Activated B cell treated with CpG ODN at 0.5 μM for 24 hours (primary cell): ENCODE data around the gene SCUBE1. TPM values are rescaled to one million over a fixed set of nuclear protein-coding genes. Genes with fewer than 3 reads are reported as not detected.

ENCODE experiments used
- ATAC-seq: fragments of 200-7000 bp; cut with Tn5 transposase; one replicate; pipeline ENCODE4 v1.10.0; 2021; ENCODE audit warnings: low read depth, mild to moderate bottlenecking, moderate library complexity
- CTCF ChIA-PET: fragments of 350-600 bp; sonication (Branson Sonifier 250); formaldehyde crosslinking; loops from one replicate; lab custom pipeline; 2021; ENCODE audit warnings: antibody characterized with exemption; lab: Charles Lee
- POLR2A ChIA-PET: fragments of 350-600 bp; sonication (Branson Sonifier 250); formaldehyde crosslinking; loops from one replicate; lab custom pipeline; 2021; ENCODE audit warnings: antibody characterized with exemption; lab: Charles Lee
- DNase-seq: peaks from one replicate; pipeline ENCODE4 v3.0.0; 2022
- H3K27ac Mint-ChIP-seq: one replicate; pipeline ENCODE4 v1.8.0; 2020; ENCODE audit warnings: mixed read lengths
- H3K27me3 Mint-ChIP-seq: one replicate; pipeline ENCODE4 v1.8.0; 2021; ENCODE audit warnings: mixed read lengths
- H3K36me3 Mint-ChIP-seq: one replicate; pipeline ENCODE4 v1.8.0; 2021; ENCODE audit warnings: low read depth, mixed read lengths
- H3K4me1 Mint-ChIP-seq: one replicate; pipeline ENCODE4 v1.8.0; 2021; ENCODE audit warnings: mixed read lengths
- H3K4me3 Mint-ChIP-seq: one replicate; pipeline ENCODE4 v1.8.0; 2020; ENCODE audit warnings: mild to moderate bottlenecking, mixed read lengths
- H3K9me3 Mint-ChIP-seq: one replicate; pipeline ENCODE4 v1.8.0; 2020; ENCODE audit warnings: mixed read lengths
- intact Hi-C: fragments of 100-400 bp; cut with micrococcal nuclease; formaldehyde crosslinking; loops from one replicate; pipeline ENCODE4 v1.15.1; 2024
- total RNA-seq: library from RNA; stranded (reverse); gene quantifications from 2 replicates; pipeline ENCODE4 v1.2.3, GENCODE V29; 2022
- TF ChIP-seq, protein P1 (sequence below): fragments of 200-600 bp; IDR thresholded peaks from one replicate; pipeline ENCODE4 v1.8.0; 2022; ENCODE audit warnings: antibody characterized with exemption, mild to moderate bottlenecking

Gene SCUBE1
- total RNA-seq, 1 donor from 2014 or later: not detected

DNA sequence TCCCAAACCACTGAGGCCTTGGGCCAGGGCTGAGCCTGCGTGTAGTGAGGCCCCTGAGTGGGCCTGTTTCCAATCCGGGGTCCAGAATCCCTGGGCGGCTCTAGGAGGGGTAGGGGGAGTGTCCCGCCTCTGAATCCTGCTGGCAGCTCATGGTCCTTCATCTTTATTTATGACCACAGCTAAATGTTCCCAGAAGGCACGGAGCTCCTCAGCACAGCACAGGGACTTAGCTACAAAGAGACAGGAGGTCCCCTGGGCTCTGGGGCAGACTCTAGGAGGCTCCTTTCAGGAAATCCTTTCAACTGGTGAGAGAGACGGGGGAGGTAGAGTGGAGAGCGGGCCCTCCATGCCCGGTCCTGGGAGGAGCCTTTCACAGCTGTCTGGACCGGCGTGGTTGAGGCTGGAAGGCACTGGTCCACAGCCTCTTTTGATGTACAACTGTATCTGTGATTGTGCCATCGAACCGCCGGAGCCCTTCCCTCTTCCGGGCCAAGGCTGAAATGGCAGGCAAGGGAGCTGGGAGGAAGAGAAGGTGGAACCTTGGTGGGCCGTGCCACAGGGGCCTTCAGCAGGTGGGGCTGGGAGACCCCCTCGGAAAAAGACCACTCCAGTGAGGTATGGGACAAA is 46.8 kb downstream of the SCUBE1 start:
- H3K27ac Mint-ChIP-seq: no peak overlapping the region
- H3K4me3 Mint-ChIP-seq: no peak overlapping the region
- no peaks in the 10 kb centered on the region for H3K4me1 Mint-ChIP-seq
- H3K9me3 Mint-ChIP-seq: no peaks in the 10 kb centered on the region
- ATAC-seq (no peak), DNase-seq (no peak)
- no peaks in the 10 kb centered on the region for H3K36me3 Mint-ChIP-seq
- intact Hi-C loops: no loop called here
- H3K27me3 Mint-ChIP-seq: no peaks in the 10 kb centered on the region
- POLR2A ChIA-PET: no interaction called here
- TF ChIP-seq, protein P1, sequence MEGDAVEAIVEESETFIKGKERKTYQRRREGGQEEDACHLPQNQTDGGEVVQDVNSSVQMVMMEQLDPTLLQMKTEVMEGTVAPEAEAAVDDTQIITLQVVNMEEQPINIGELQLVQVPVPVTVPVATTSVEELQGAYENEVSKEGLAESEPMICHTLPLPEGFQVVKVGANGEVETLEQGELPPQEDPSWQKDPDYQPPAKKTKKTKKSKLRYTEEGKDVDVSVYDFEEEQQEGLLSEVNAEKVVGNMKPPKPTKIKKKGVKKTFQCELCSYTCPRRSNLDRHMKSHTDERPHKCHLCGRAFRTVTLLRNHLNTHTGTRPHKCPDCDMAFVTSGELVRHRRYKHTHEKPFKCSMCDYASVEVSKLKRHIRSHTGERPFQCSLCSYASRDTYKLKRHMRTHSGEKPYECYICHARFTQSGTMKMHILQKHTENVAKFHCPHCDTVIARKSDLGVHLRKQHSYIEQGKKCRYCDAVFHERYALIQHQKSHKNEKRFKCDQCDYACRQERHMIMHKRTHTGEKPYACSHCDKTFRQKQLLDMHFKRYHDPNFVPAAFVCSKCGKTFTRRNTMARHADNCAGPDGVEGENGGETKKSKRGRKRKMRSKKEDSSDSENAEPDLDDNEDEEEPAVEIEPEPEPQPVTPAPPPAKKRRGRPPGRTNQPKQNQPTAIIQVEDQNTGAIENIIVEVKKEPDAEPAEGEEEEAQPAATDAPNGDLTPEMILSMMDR: no peak
- CTCF ChIA-PET: no interaction called here

DNA sequence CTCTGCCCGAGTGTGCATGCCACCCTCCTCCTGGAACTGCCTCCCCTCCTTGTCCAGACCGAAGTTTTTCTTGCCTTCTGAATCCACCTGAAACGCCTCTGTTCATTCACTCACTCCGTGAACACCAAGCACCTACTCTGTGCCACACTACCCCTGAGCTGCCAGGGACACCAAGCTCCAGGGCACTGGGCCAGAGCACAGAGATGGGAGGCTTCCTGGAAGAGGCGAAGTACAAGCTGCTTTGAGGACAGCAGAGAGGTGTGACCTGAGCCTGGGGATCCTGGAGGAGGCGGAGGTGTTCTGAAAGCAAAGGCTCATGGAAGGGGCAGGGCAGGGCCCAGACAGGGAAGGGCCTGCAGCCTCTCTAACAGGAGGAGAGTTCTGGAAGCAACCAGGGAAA is 47.5 kb downstream of the SCUBE1 start:
- POLR2A ChIA-PET: no interaction called here
- CTCF ChIA-PET: no interaction called here

GRCh38 chr22:43295173-43295572 is 48.0 kb downstream of the SCUBE1 start:
- POLR2A ChIA-PET: no interaction called here
- no peak overlapping the region for H3K4me3 Mint-ChIP-seq
- intact Hi-C loops: no loop called here

More for the DNA sequence above, 47.5 kb downstream of the SCUBE1 start:
- Mint-ChIP-seq H3K27ac (no peak overlapping the region), H3K4me1 (no peaks in the 10 kb centered on the region), H3K27me3 (no peaks in the 10 kb centered on the region), H3K4me3 (no peak overlapping the region), H3K36me3 (no peaks in the 10 kb centered on the region), H3K9me3 (no peaks in the 10 kb centered on the region)
- DNase-seq (no peak), ATAC-seq (no peak)
- TF ChIP-seq, protein P1: no peak
- intact Hi-C loops: no loop called here

DNA sequence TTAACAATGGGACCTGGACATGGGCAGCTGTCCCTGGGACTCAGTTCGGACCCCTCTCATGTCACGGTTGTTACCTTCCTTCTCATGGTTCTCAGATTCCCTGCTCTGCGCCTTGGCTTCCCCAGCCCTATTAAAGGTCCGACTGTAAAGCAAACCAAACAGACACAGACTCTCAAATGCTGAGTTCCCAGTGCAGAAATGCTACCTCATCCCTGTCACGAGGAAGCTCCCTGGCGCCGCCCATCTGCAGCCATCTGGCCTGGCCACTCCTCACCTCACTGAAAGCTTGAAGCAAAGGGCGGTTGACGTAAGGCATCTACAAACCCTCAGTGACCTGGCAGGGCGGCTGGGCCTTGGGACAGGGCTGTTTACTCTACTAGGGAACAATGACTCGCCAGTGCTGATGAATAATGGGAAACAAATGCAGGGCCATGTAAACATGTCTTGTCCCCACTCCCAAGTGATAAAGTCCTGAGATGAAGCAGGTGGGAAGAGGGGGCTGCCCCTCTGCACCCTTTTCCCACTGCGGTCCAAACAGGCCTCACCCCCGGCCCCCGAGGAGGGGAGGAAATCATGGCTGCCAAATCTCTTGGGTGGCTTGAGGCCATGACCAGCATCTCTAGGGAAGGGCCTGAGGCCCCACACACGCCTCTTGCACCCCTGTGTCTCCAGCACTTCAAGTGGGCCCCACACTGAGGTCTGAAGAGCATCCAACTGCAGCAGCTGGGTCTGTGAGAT is 49.3 kb downstream of the SCUBE1 start:
- CTCF ChIA-PET: no interaction called here
- peaks cover 5% of the 10 kb centered on the region for H3K4me1 Mint-ChIP-seq
- intact Hi-C loops: no loop called here

More at GRCh38 chr22:43295173-43295572, 48.0 kb downstream of the SCUBE1 start:
- CTCF ChIA-PET: no interaction called here
- TF ChIP-seq, protein P1: no peak
- Mint-ChIP-seq H3K36me3 (no peaks in the 10 kb centered on the region), H3K27ac (no peak overlapping the region), H3K4me1 (no peaks in the 10 kb centered on the region), H3K27me3 (no peaks in the 10 kb centered on the region), H3K9me3 (no peaks in the 10 kb centered on the region)
- DNase-seq (no peak), ATAC-seq (no peak)

DNA sequence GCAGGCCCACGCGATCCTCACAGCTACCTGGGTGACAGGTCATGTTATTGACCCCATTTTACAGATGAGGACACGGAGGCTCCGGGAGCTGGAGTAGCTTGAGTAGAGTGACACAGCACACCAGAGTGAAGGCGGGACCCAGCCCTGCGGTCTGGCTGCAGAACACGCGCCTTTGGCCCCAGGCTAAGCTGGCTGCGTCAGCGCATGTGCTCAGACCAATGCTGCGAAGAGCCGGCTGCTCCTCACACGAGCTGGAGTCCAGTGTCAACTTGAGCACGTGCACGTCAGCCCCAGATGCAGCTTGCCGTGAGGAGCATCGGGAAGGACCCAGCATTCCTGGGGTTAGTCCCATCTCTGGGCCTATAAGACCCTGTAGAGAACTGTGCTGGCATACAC is 49.9 kb downstream of the SCUBE1 start:
- Mint-ChIP-seq H3K4me3 (no peak overlapping the region), H3K27ac (no peak overlapping the region), H3K36me3 (no peaks in the 10 kb centered on the region), H3K4me1 (peaks cover 5% of the 10 kb centered on the region), H3K27me3 (no peaks in the 10 kb centered on the region), H3K9me3 (no peaks in the 10 kb centered on the region)
- intact Hi-C loops: no loop called here
- ChIA-PET POLR2A (no interaction called here), CTCF (no interaction called here)
- ATAC-seq (no peak), DNase-seq (no peak)
- TF ChIP-seq, protein P1: no peak

More for the DNA sequence above, 49.3 kb downstream of the SCUBE1 start:
- no peak for ATAC-seq
- Mint-ChIP-seq H3K27me3 (no peaks in the 10 kb centered on the region), H3K9me3 (no peaks in the 10 kb centered on the region), H3K36me3 (no peaks in the 10 kb centered on the region), H3K4me3 (no peak overlapping the region), H3K27ac (no peak overlapping the region)
- DNase-seq: no peak
- TF ChIP-seq, protein P1: no peak
- POLR2A ChIA-PET: no interaction called here
